A204.1 (cell line): ENCODE data around the gene ESRRB.

Experiments used
- FAIRE-seq: peaks from 2 replicates; lab custom pipeline; 2012; peaks lifted over from hg19 to GRCh38; lab: Jason Lieb, UNC

The ESRRB gene

DNA sequence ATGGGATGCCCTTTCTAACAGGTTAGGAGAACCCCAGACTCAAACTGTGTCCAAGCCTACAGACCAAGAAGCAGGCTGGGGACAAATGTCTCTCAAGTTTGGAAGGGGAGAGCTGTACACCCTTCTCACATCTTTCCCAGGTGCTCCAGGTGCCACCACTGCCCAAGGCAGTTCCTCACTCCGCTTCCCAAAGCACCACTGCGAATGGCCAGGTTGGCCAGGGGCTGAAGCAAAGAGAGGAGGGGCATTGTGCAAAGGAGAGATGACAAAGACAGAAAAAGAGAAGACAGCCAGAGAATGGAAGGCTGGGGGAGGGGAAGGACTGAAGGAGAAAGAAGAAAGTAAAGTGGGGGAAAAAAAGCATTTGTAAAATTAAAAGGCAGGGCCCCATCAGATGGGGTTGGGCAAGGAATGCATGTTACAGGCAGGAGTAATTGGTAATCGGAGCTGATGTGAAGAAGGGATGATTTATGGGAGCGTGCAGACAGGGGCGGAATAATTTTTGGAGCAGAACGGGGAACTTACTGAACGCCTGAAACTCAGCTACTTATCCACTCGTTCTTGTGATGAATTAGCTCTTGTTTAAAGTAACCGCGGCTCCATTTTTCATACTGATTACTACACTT, 165.8 kb downstream of the ESRRB start:
- no peak for FAIRE-seq

DNA sequence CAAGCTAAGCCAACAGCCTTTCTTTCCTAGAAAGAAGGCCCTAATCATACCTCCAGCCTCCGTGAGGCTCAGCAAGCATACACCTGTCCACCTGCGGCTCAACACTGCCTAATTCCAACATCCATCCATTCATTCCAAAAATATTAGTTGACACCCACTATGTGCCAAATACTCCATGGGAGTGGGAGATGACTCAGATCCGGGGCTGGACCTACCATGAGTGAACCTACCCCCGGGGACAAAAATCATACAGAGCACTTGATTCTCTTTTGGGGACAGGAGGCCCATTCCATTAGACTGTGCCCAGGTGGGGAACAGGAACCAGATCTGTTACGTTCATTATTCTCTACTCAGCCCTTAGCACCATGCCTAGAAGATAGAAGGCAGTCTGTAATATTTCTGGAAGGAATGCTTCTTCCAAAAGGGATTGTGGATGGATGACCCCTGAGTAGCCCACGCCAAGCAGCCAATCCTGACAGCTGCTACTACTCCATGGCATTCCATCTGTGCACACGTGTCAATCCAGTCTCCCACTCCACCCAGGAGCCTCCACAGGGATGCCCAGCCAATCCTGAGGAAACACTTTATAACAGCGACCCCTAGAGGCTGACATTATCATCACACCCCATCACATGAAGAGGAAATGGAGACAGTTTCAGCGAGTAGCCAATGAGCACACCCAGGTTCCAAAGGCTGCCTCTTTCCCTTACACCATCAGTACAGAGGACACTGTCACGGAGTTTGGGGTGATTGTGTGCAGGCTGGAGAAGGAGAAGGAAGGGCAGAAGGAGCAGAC, 170.7 kb downstream of the ESRRB start:
- no peak for FAIRE-seq

DNA sequence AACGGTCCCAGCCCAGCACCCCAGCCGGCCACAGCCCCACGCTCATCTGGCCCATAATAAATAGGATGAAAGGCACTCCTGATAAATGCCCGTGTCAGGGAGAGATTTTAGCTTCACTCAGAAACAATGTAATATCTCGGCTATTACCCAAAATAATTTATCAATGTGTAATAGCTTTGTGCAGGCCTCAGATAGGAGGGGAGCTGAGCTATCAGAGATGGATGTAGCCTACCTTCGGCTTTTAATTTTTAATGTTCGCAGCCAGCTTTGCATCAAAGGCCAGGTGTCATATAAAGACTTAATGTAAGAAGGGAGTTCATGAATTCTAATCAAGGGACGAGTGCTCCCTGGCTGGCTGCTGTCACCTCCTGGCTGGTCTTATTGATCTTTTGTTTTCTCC, 171.9 kb downstream of the ESRRB start:
- FAIRE-seq = no peak

GRCh38 chr14:76550534-76550933, 174.6 kb downstream of the ESRRB start:
- FAIRE-seq = no peak

DNA sequence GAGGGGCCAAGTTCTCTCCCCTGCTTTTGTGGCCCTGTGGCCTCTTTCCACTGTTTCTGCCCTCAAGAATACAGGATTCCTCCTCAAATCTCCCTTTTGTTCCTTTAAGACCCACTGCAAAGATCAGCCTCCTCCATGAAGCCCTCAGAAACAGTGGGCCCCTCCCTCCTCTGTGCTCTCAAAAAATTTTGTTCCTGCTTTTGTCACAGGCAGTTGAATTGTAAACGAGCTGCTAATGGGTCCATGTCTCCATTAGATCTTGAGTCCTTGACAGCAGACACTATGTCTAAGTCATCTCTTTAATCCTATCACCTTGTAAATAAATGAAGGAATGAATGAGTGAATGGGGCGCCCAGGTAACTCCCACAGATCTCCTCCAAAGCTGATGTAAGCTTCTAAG, 175.2 kb downstream of the ESRRB start:
- no peak for FAIRE-seq
